ENCODE data around the gene KCP. TPM values are rescaled to one million over a fixed set of nuclear protein-coding genes. Genes with fewer than 3 reads are reported as not detected.

KCP gene
- total and polyA plus RNA-seq, 9 donors: 0.05 to 1.8 (median 0.20) TPM; not detected in 4

- no peaks in the 10 kb centered on the region for H3K27me3 ChIP-seq
- WGBS, 3 donors: 84 to 94% (median 90%) methylated on average over 16 to 17 of the region's 17 CpGs
- no peaks in the 10 kb centered on the region for H3K36me3 ChIP-seq
- intact Hi-C loops (cut with DNase I): no loop called here
- no peak for DNase-seq
- no peak overlapping the region for H3K4me3 ChIP-seq
- no peak for TF ChIP-seq EP300 (IDR thresholded peaks at IDR 0.05)
- TF ChIP-seq, protein P1, sequence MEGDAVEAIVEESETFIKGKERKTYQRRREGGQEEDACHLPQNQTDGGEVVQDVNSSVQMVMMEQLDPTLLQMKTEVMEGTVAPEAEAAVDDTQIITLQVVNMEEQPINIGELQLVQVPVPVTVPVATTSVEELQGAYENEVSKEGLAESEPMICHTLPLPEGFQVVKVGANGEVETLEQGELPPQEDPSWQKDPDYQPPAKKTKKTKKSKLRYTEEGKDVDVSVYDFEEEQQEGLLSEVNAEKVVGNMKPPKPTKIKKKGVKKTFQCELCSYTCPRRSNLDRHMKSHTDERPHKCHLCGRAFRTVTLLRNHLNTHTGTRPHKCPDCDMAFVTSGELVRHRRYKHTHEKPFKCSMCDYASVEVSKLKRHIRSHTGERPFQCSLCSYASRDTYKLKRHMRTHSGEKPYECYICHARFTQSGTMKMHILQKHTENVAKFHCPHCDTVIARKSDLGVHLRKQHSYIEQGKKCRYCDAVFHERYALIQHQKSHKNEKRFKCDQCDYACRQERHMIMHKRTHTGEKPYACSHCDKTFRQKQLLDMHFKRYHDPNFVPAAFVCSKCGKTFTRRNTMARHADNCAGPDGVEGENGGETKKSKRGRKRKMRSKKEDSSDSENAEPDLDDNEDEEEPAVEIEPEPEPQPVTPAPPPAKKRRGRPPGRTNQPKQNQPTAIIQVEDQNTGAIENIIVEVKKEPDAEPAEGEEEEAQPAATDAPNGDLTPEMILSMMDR (IDR thresholded peaks at IDR 0.05): no peak
- no peak for TF ChIP-seq POLR2A (IDR thresholded peaks at IDR 0.05)
- no peak overlapping the region for H3K27ac ChIP-seq
- no peaks in the 10 kb centered on the region for H3K9me3 ChIP-seq
- H3K4me1 ChIP-seq (ENCODE audit: insufficient read depth): no peaks in the 10 kb centered on the region
These were observed 62.7 kb downstream of the KCP start for GRCh38 chr7:128847721-128848211.

DNA sequence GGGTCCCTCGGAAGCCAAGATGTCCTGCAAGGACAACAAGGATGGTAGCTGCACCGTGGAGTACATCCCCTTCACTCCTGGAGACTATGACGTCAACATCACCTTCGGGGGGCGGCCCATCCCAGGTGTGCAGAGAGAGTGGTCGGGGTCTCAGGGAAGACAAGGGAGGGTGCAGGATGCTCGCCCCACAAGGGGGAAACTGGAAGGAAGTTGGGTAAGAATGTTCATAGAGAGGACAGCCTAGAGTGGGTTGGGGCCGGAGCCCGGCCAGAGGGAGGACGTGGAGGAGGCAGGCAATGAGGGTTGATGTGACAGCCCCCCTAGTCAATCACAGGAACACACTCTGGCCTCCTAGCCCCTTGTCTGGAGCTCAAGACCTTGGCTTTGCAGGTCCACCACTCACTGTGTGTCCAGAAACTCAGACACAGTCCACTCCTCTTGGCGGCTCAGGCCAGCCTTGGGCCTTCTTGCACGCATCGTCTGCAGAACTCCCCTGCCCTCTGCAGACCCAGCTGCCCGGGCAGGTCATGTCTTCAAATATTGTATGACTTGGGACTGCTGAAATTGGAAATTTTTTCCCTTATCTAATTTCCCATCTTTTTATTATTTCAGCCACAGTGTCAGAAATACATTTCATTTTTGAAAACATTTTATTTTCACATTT is 63.6 kb downstream of the KCP start:
- WGBS, 3 donors: 84 to 91% (median 84%) methylated on average over 14 of the region's 14 CpGs
- no peaks in the 10 kb centered on the region for H3K36me3 ChIP-seq

GRCh38 chr7:128845987-128846386 is 64.5 kb downstream of the KCP start:
- 84 to 86% (median 84%) methylated on average over 19 of the region's 19 CpGs for WGBS, 3 donors
- H3K27ac ChIP-seq: no peak overlapping the region

More for the DNA sequence above, 63.6 kb downstream of the KCP start:
- Histone ChIP-seq H3K4me1 (ENCODE audit: insufficient read depth) (no peaks in the 10 kb centered on the region), H3K27ac (no peak overlapping the region), H3K27me3 (no peaks in the 10 kb centered on the region), H3K4me3 (no peak overlapping the region), H3K9me3 (no peaks in the 10 kb centered on the region)
- intact Hi-C loops (cut with DNase I): no loop called here
- no peak for DNase-seq
- TF ChIP-seq EP300 (IDR thresholded peaks at IDR 0.05): no peak
- TF ChIP-seq, protein P1 (IDR thresholded peaks at IDR 0.05): no peak
- no peak for TF ChIP-seq POLR2A (IDR thresholded peaks at IDR 0.05)

GRCh38 chr7:128845475-128845874 is 65.0 kb downstream of the KCP start:
- Histone ChIP-seq H3K4me1 (ENCODE audit: insufficient read depth) (no peaks in the 10 kb centered on the region), H3K9me3 (no peaks in the 10 kb centered on the region), H3K27me3 (no peaks in the 10 kb centered on the region), H3K27ac (no peak overlapping the region), H3K36me3 (no peaks in the 10 kb centered on the region), H3K4me3 (no peak overlapping the region)
- intact Hi-C loops (cut with DNase I): no loop called here
- 79 to 88% (median 83%) methylated on average over 5 of the region's 5 CpGs for WGBS, 3 donors
- no peak for DNase-seq
- no peak for TF ChIP-seq POLR2A (IDR thresholded peaks at IDR 0.05)
- no peak for TF ChIP-seq EP300 (IDR thresholded peaks at IDR 0.05)
- TF ChIP-seq, protein P1 (IDR thresholded peaks at IDR 0.05): no peak

More at GRCh38 chr7:128845987-128846386, 64.5 kb downstream of the KCP start:
- TF ChIP-seq POLR2A (IDR thresholded peaks at IDR 0.05) (no peak), EP300 (IDR thresholded peaks at IDR 0.05) (no peak)
- TF ChIP-seq, protein P1 (IDR thresholded peaks at IDR 0.05): no peak
- DNase-seq: no peak
- Histone ChIP-seq H3K4me1 (ENCODE audit: insufficient read depth) (no peaks in the 10 kb centered on the region), H3K4me3 (no peak overlapping the region), H3K9me3 (no peaks in the 10 kb centered on the region), H3K36me3 (no peaks in the 10 kb centered on the region), H3K27me3 (no peaks in the 10 kb centered on the region)
- intact Hi-C loops (cut with DNase I): no loop called here

Data from ovary (tissue), 9 donors.